HCT116 (cell line): ENCODE results near the gene POLR3H. TPM values are rescaled to one million over a fixed set of nuclear protein-coding genes. Genes with fewer than 3 reads are reported as not detected.

Source experiments
- ATAC-seq: fragments of 200-7000 bp; cut with Tn5 transposase; 2 replicates; pipeline ENCODE4 v1.9.1; 2020; ENCODE audit warnings: mild to moderate bottlenecking, moderate library complexity
- BruUV-seq: library from RNA; stranded (reverse); fragments of 400-500 nt; replicated peaks from 2 replicates; lab custom pipeline; 2021; lab: Mats Ljungman, UMichigan
- CTCF ChIA-PET: fragments of 300-600 bp; sonication (Branson Sonifier 250); formaldehyde crosslinking; loops from one replicate; lab custom pipeline; 2021; ENCODE audit warnings: antibody characterized with exemption; lab: Charles Lee
- POLR2A ChIA-PET: fragments of 300-600, 350-600 bp; sonication (Branson Sonifier 250); formaldehyde crosslinking; loops from one replicate; lab custom pipeline; 2021; ENCODE audit warnings: antibody characterized with exemption; lab: Charles Lee
- RAD21 ChIA-PET, 2 experiments: fragments of 300-600 bp; sonication (Branson Sonifier 250); formaldehyde crosslinking; loops; one replicate each; lab custom pipeline; 2023; ENCODE audit warnings: low total read pairs in 2 of 2; ENCODE audit not compliant: uncharacterized antibody in 2 of 2, unreplicated experiment in 2 of 2, low non-redundant PET in 1 of 2; lab: Charles Lee
- DNase-seq: peaks from one replicate; pipeline ENCODE4 v3.0.0-alpha.2; 2010; ENCODE audit warnings: low read depth, low spot score
- H2AFZ ChIP-seq: fragments of 200-600 bp; shearing (Covaris generic), sonication (generic); 2 replicates; pipeline ENCODE4 v1.6.1; 2017; ENCODE audit warnings: low read depth, mixed run types, mixed read lengths, antibody characterized with exemption, low read length; ENCODE audit not compliant: poor library complexity, severe bottlenecking
- H3K27ac ChIP-seq: 2 replicates; pipeline ENCODE4 v1.5.1; 2012; ENCODE audit warnings: low read depth, low read length
- H3K27me3 ChIP-seq: fragments of 200-600 bp; sonication (generic); 2 replicates; pipeline ENCODE4 v1.6.1; 2016; ENCODE audit warnings: mixed run types, low read length, mixed read lengths; ENCODE audit not compliant: insufficient read depth
- H3K36me3 ChIP-seq, 2 experiments: fragments of 200-500 bp in 1 of 2; fragments of 200-600 bp in 1 of 2; sonication (Bioruptor generic) in 1 of 2; sonication (generic) in 1 of 2; 2 replicates each; pipeline versions ENCODE4 v1.5.1 to v1.6.1; 2014 to 2016; ENCODE audit warnings: low read length in 2 of 2, inconsistent platforms in 1 of 2, mixed read lengths in 1 of 2, mixed run types in 1 of 2; ENCODE audit not compliant: insufficient read depth in 2 of 2, control insufficient read depth in 1 of 2
- H3K4me1 ChIP-seq, 2 experiments: fragments of 200-600 bp in 1 of 2; sonication (generic) in 1 of 2; 2 replicates each; pipeline versions ENCODE4 v1.5.1 to v1.6.1; 2012 to 2017; ENCODE audit warnings: low read length in 2 of 2, inconsistent platforms in 1 of 2, mild to moderate bottlenecking in 1 of 2, mixed read lengths in 1 of 2, mixed run types in 1 of 2, moderate library complexity in 1 of 2; ENCODE audit not compliant: insufficient read depth in 2 of 2, control insufficient read depth in 1 of 2
- H3K4me2 ChIP-seq: fragments of 200-600 bp; sonication (generic); 2 replicates; pipeline ENCODE4 v1.6.1; 2017; ENCODE audit warnings: mixed run types, low read length, mixed read lengths
- H3K4me3 ChIP-seq, 2 experiments: fragments of 200-600 bp in 1 of 2; sonication (generic) in 1 of 2; replicated peaks in 1 of 2; 2 replicates each; pipeline ENCODE4 v1.5.1; 2011 to 2016; ENCODE audit warnings: low read length in 2 of 2, control low read depth in 1 of 2, low read depth in 1 of 2, mild to moderate bottlenecking in 1 of 2, mixed read lengths in 1 of 2, mixed run types in 1 of 2
- H3K79me2 ChIP-seq: fragments of 200-600 bp; sonication (generic); 2 replicates; pipeline ENCODE4 v1.6.1; 2017; ENCODE audit warnings: mild to moderate bottlenecking, mixed run types, low read length, moderate library complexity, mixed read lengths; ENCODE audit not compliant: insufficient read depth
- H3K9ac ChIP-seq: fragments of 200-600 bp; sonication (generic); 2 replicates; pipeline ENCODE4 v1.6.1; 2016; ENCODE audit warnings: low read length, mixed read lengths
- H3K9me2 ChIP-seq: fragments of 200-600 bp; sonication (generic), shearing (Covaris generic); 2 replicates; pipeline ENCODE4 v1.6.1; 2017; ENCODE audit warnings: mixed run types, mild to moderate bottlenecking, moderate library complexity; ENCODE audit not compliant: insufficient read depth
- H3K9me3 ChIP-seq, 2 experiments: fragments of 200-500 bp in 1 of 2; fragments of 200-600 bp in 1 of 2; sonication (Bioruptor generic) in 1 of 2; sonication (generic) in 1 of 2; 2 replicates each; pipeline ENCODE4 v1.6.1; 2014 to 2017; ENCODE audit warnings: low read length in 2 of 2, mixed read lengths in 2 of 2, inconsistent platforms in 1 of 2, low read depth in 1 of 2, mild to moderate bottlenecking in 1 of 2, mixed run types in 1 of 2, moderate library complexity in 1 of 2; ENCODE audit not compliant: control insufficient read depth in 1 of 2, insufficient read depth in 1 of 2
- H4K20me1 ChIP-seq: fragments of 200-600 bp; sonication (generic), shearing (Covaris generic); 2 replicates; pipeline ENCODE4 v1.6.1; 2017; ENCODE audit warnings: mixed run types, mild to moderate bottlenecking, moderate library complexity; ENCODE audit not compliant: insufficient read depth
- JUND ChIP-seq: IDR thresholded peaks from 2 replicates; pipeline ENCODE4 v1.6.1; 2012
- intact Hi-C: fragments of 100-400 bp; cut with micrococcal nuclease; formaldehyde crosslinking; loops from 2 replicates; pipeline ENCODE4 v1.10.0; 2022
- total RNA-seq: library from RNA; stranded (reverse); gene quantifications from one replicate; pipeline ENCODE4 v1.2.1, GENCODE V29; 2021; ENCODE audit not compliant: unreplicated experiment

Gene POLR3H
- total RNA-seq, 1 experiment from 2014 or later, result 62.1 TPM

DNA sequence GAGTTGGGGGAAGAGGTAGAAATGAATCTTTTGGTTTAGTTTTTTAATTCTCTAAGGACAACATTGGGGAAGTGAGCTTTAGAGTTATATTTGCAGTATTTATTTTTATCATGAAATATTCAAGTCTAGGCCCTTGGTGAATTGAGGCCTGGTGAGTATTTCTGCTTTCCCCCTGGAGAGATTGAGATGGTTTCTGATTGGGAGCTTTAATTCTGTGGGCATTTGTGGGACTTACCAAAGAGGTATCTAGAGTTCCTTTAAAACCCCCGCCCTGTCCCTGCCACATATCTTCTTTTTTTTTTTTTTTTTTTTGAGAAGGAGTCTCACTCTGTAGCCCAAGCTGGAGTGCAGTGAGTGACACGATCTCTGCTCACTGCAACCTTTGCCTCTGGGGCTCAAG is 65.8 kb downstream of the POLR3H start:
- DNase-seq, result no peak
- H4K20me1 ChIP-seq, result peaks cover 4% of the 10 kb centered on the region; the same call in 1 of the 2 replicates
- RAD21 ChIA-PET, result interaction anchor here in 1 of 2 experiments (0.6 kb wide), 1 partner anchor 17 kb away, joined by 5 read pairs; no protein-coding TSS in a partner anchor
- no TSS peak for BruUV-seq
- H3K9me2 ChIP-seq, result no peaks in the 10 kb centered on the region
- no peak overlapping the region for H3K27ac ChIP-seq
- H2AFZ ChIP-seq, result no peak overlapping the region
- no peak for ATAC-seq
- peaks cover 92% of the 10 kb centered on the region for H3K79me2 ChIP-seq
- CTCF ChIA-PET, result no interaction called here
- 0 out of 4 replicates have a peak, but pooled peaks cover 0 to 3% of the 10 kb centered on the region in 2 experiments for H3K36me3 ChIP-seq
- TF ChIP-seq JUND, result no peak
- H3K4me2 ChIP-seq, result no peak overlapping the region
- no peaks in the 10 kb centered on the region for H3K9me3 ChIP-seq
- intact Hi-C loops, result no loop called here
- no peaks in the 10 kb centered on the region for H3K27me3 ChIP-seq
- H3K4me1 ChIP-seq, result peaks cover 3 to 29% of the 10 kb centered on the region in 2 experiments; a peak in 3 of 4 replicates
- POLR2A ChIA-PET, result interaction anchor here (1.2 kb wide), 1 partner anchor 10 kb away, joined by 4 read pairs; the partner anchor contains the start of genes ACO2 and PHF5A
- no peak overlapping the region for H3K9ac ChIP-seq
- H3K4me3 ChIP-seq, result no peak overlapping the region

Other genes starting within 250 kb of the POLR3H start
- 42.0 TPM for gene ZC3H7B, start 242.9 kb downstream of the POLR3H start, total RNA-seq
- gene TEF, start 162.5 kb downstream of the POLR3H start, total RNA-seq, result 16.5 TPM
- gene TOB2, start 97.7 kb downstream of the POLR3H start, total RNA-seq, result 55.2 TPM
- gene PHF5A, start 75.8 kb downstream of the POLR3H start, total RNA-seq, result 86.0 TPM
- 108 TPM for gene ACO2, start 75.4 kb downstream of the POLR3H start, total RNA-seq
- 0.22 TPM for gene CSDC2, start 16.5 kb upstream of the POLR3H start, total RNA-seq
- 31.7 TPM for gene PMM1, start 45.4 kb upstream of the POLR3H start, total RNA-seq
- gene DESI1, start 76.6 kb upstream of the POLR3H start, total RNA-seq, result 40.8 TPM
- gene XRCC6, start 76.8 kb upstream of the POLR3H start, total RNA-seq, result 588 TPM
- 283 TPM for gene SNU13, start 144.4 kb upstream of the POLR3H start, total RNA-seq
- gene MEI1, start 155.0 kb upstream of the POLR3H start, total RNA-seq, result 0.64 TPM